OCI-LY3 (cell line): ENCODE data around the gene PALD1.

Experiments used
- CTCF ChIP-seq: fragments of 200-600, 300-600 bp; sonication (generic); IDR thresholded peaks from 2 replicates; pipeline ENCODE4 v1.5.1; 2014; ENCODE audit warnings: antibody characterized with exemption, low read length, low read depth
- EZH2phosphoT487 ChIP-seq: fragments of 200-600 bp; shearing (Covaris generic); IDR thresholded peaks from 2 replicates; pipeline ENCODE4 v1.6.1; 2018; ENCODE audit warnings: antibody characterized with exemption, mixed run types, low read depth

GRCh38 chr10:70566515-70567290 is 88.1 kb downstream of the PALD1 start:
- no peak for TF ChIP-seq CTCF
- no peak for TF ChIP-seq EZH2phosphoT487
